Measurements from ENCODE around the gene GLS2.

DNA sequence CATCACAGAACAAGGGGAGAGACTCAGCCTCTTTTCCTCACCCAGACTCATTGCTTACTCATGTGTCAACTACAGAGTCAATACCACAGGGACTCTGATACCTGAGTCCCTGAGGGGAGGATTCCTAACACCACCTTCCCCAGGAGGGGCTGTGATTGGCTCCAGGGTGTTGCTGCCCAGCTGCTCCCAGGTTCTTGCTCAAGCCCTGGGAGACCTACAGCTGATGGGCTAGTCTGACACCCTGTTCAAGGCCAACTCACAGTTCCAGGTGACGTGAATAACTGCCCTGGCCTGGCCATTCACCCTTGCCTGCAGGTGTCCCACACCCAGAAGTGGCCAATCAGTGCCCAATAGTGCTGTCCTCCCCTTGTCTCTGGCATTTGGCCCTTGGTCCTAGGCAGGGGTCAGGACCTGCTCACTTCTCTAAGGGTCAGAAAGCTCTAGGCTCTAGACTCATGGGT is 11.0 kb downstream of the GLS2 start:
- TF ChIP-seq POLR2AphosphoS5 (IDR thresholded peaks at IDR 0.05; ENCODE audit: low read depth, low read length) (no peak), TAF1 (IDR thresholded peaks at IDR 0.05; ENCODE audit: borderline replicate concordance, insufficient read depth, low read length) (no peak), SIN3A (IDR thresholded peaks at IDR 0.05; ENCODE audit: borderline replicate concordance, insufficient read depth, low read length) (no peak), FOXP2 (optimal IDR thresholded peaks at IDR 0.05; ENCODE audit: borderline replicate concordance, extremely low read depth, extremely low read length, insufficient read depth) (no peak)
- TF ChIP-seq, protein P1, sequence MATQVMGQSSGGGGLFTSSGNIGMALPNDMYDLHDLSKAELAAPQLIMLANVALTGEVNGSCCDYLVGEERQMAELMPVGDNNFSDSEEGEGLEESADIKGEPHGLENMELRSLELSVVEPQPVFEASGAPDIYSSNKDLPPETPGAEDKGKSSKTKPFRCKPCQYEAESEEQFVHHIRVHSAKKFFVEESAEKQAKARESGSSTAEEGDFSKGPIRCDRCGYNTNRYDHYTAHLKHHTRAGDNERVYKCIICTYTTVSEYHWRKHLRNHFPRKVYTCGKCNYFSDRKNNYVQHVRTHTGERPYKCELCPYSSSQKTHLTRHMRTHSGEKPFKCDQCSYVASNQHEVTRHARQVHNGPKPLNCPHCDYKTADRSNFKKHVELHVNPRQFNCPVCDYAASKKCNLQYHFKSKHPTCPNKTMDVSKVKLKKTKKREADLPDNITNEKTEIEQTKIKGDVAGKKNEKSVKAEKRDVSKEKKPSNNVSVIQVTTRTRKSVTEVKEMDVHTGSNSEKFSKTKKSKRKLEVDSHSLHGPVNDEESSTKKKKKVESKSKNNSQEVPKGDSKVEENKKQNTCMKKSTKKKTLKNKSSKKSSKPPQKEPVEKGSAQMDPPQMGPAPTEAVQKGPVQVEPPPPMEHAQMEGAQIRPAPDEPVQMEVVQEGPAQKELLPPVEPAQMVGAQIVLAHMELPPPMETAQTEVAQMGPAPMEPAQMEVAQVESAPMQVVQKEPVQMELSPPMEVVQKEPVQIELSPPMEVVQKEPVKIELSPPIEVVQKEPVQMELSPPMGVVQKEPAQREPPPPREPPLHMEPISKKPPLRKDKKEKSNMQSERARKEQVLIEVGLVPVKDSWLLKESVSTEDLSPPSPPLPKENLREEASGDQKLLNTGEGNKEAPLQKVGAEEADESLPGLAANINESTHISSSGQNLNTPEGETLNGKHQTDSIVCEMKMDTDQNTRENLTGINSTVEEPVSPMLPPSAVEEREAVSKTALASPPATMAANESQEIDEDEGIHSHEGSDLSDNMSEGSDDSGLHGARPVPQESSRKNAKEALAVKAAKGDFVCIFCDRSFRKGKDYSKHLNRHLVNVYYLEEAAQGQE (IDR thresholded peaks at IDR 0.05; ENCODE audit: insufficient read depth in 1 of 2, low read depth in 2 of 2, low read length in 2 of 2): no peak

All from PFSK-1 (cell line).